Adrenal gland (tissue), 12 donors: ENCODE measurements around the gene HIRA. TPM values are rescaled to one million over a fixed set of nuclear protein-coding genes. Genes with fewer than 3 reads are reported as not detected.

Source experiments
- DNase-seq, 7 donors: peaks; one replicate each; pipeline ENCODE4 v3.0.0-alpha.2; 2019 to 2020
- H3K27ac ChIP-seq, 5 donors: fragments of 200-600 bp; sonication (generic) in 4 of 5; 1 replicate in 3 of 5; 2 replicates in 2 of 5; pipeline versions ENCODE4 v1.5.1 to v1.8.0; 2016 to 2020; ENCODE audit warnings: mild to moderate bottlenecking in 1 of 5
- H3K27me3 ChIP-seq: fragments of 200-600 bp; 2 replicates; pipeline ENCODE4 v1.8.0; 2021
- H3K36me3 ChIP-seq, 2 donors: fragments of 200-600 bp; replicated peaks in 1 of 2; 1 replicate in 1 of 2; 2 replicates in 1 of 2; pipeline versions ENCODE4 v1.5.1 to v1.8.0; 2018 to 2022
- H3K4me1 ChIP-seq, 2 donors: fragments of 200-600 bp; replicated peaks in 1 of 2; 1 replicate in 1 of 2; 2 replicates in 1 of 2; pipeline versions ENCODE4 v1.5.1 to v1.8.0; 2018 to 2021
- H3K4me3 ChIP-seq, 4 donors: fragments of 200-600 bp; sonication (generic) in 3 of 4; one replicate each; pipeline ENCODE4 v1.5.1; 2016 to 2018
- H3K9me3 ChIP-seq, 3 donors: fragments of 200-600 bp; sonication (generic) in 1 of 3; replicated peaks in 1 of 3; 1 replicate in 2 of 3; 2 replicates in 1 of 3; pipeline versions ENCODE4 v1.5.1 to v1.8.0; 2016 to 2021
- POLR2A ChIP-seq, 2 donors: fragments of 450-650 bp; IDR thresholded peaks; one replicate each; pipeline ENCODE4 v1.6.1; 2017; ENCODE audit warnings: antibody characterized with exemption in 2 of 2, mild to moderate bottlenecking in 2 of 2, moderate library complexity in 1 of 2
- WGBS, 4 donors: extraction: QIAGEN DNeasy Blood & Tissue Kit in 2 of 4; methylation state at CpG; one replicate each; pipeline versions ENCODE4 v1.1.5 to v1.1.7; 2013 to 2017; 5-methylcytosine and 5-hydroxymethylcytosine counted together
- intact Hi-C, 2 donors: fragments of 100-400 bp; cut with DNase I; formaldehyde crosslinking; loops; one replicate each; pipeline versions ENCODE4 v1.14.1 to v1.15.0; 2022 to 2023
- polyA plus RNA-seq, 3 donors: library from polyadenylated mRNA; stranded (reverse); fragments of 200-250 nt in 2 of 3; fragments of 350-450 nt in 1 of 3; fragmentation: Illumina TruSeq in 1 of 3; extraction: RNeasy Lipid Tissue Mini Kit (QIAGEN cat#74804) in 1 of 3; gene quantifications; one replicate each; pipeline ENCODE4 v1.2.3, GENCODE V29; 2013 to 2014
- total RNA-seq, 9 donors: library from RNA; depleted of rRNA in 4 of 9; stranded (reverse); fragments of >200 nt in 4 of 9; fragments of 120-200 nt in 1 of 9; fragmentation: NEBNext Ultra II Directional in 1 of 9; extraction: Animal tissue kit (Norgen Biotek cat#: 25700) in 1 of 9; gene quantifications; one replicate each; pipeline versions ENCODE4 v1.1.0 to v1.2.4, GENCODE V29; 2013 to 2023
- TF ChIP-seq, protein P1 (sequence below), 6 experiments: fragments of 450-650 bp in 4 of 6; fragments of 200-600 bp in 2 of 6; sonication (generic) in 1 of 6; IDR thresholded peaks; 1 replicate in 5 of 6; 2 replicates in 1 of 6; pipeline versions ENCODE4 v1.5.1 to v1.8.0; 2016 to 2021; ENCODE audit warnings: antibody characterized with exemption in 6 of 6, mild to moderate bottlenecking in 2 of 6, moderate library complexity in 1 of 6
- donor health status: healthy with polysubstance abuse.
- donor health status: Bipolar disorder and iron deficiency.
- donor health status: DM: yes; HTN: yes; CAD: no.
- donor health status: DM: no; HTN: no; CAD: no.
- donor health status: DM: no; HTN: no; CAD: no.
- donor health status: DM: yes; HTN: yes; CAD: no.

Gene HIRA
- total and polyA plus RNA-seq, 12 donors, result 8.4 to 47.8 (median 20.8) TPM

DNA sequence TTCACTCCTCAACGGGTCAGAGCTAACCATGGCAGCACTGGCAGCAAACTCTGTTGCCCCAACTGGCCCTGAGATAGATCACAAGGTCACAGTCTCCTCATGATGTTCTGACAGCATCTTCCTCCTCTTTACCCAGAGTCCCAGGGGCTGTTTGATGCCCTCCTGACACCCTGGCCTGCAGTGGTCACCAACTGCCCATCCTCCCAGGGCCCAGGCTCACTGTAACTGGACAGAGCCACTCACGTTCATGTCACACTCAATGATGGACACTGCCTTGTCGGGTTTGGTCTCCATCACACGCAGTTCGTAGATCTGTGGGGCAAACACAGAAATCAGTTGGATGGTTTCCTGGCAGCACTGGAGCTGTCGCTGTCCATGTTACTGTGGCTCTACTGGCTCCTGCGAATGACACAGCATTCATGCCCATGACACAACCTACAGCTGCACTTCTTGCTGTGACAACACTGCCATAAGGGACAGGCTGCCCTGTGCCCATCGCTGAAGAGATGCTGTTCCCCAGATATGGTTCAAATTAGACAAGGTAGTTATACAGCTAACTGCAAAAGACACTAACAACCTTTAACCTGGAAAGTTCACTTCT is 26.4 kb upstream of the HIRA start:
- TF ChIP-seq, protein P1, sequence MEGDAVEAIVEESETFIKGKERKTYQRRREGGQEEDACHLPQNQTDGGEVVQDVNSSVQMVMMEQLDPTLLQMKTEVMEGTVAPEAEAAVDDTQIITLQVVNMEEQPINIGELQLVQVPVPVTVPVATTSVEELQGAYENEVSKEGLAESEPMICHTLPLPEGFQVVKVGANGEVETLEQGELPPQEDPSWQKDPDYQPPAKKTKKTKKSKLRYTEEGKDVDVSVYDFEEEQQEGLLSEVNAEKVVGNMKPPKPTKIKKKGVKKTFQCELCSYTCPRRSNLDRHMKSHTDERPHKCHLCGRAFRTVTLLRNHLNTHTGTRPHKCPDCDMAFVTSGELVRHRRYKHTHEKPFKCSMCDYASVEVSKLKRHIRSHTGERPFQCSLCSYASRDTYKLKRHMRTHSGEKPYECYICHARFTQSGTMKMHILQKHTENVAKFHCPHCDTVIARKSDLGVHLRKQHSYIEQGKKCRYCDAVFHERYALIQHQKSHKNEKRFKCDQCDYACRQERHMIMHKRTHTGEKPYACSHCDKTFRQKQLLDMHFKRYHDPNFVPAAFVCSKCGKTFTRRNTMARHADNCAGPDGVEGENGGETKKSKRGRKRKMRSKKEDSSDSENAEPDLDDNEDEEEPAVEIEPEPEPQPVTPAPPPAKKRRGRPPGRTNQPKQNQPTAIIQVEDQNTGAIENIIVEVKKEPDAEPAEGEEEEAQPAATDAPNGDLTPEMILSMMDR (IDR thresholded peaks at IDR 0.05), result no peak
- no peak for TF ChIP-seq POLR2A (IDR thresholded peaks at IDR 0.05)
- no peak for DNase-seq
- Histone ChIP-seq H3K27ac (no peak overlapping the region), H3K4me1 (no peaks in the 10 kb centered on the region), H3K9me3 (no peaks in the 10 kb centered on the region), H3K4me3 (no peak overlapping the region), H3K36me3 (peaks cover 0 to 77% of the 10 kb centered on the region in 2 donors), H3K27me3 (no peaks in the 10 kb centered on the region)
- WGBS, 4 donors, result 84 to 98% (median 93%) methylated on average over 6 to 8 of the region's 8 CpGs
- intact Hi-C loops, result no loop called here

DNA sequence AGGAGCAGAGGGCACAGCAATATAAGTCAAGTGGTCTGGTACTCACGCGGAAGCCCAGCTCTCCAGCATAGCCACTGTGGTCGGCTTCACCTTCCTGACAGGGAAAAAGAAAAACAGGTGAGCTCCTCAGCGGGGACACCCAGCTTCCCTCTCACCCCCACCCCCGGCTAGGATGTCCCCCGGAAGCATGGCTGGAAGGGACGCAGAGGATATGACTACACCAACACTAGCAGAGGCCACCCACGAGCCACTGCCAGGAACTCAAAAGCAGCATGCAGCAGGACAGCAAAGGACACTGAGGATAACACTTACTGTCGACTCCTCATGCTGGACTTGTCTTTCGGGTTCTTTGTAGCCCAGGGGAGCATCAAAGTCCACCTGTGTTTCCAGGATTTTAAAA is 25.0 kb upstream of the HIRA start:
- Histone ChIP-seq H3K9me3 (no peaks in the 10 kb centered on the region), H3K36me3 (peaks cover 0 to 79% of the 10 kb centered on the region in 2 donors), H3K4me1 (no peaks in the 10 kb centered on the region), H3K4me3 (no peak overlapping the region), H3K27me3 (no peaks in the 10 kb centered on the region), H3K27ac (no peak overlapping the region)
- DNase-seq, result no peak
- TF ChIP-seq, protein P1 (IDR thresholded peaks at IDR 0.05), result no peak
- no peak for TF ChIP-seq POLR2A (IDR thresholded peaks at IDR 0.05)
- intact Hi-C loops, result no loop called here
- WGBS, 4 donors, result 93 to 97% (median 95%) methylated on average over 9 to 10 of the region's 10 CpGs

DNA sequence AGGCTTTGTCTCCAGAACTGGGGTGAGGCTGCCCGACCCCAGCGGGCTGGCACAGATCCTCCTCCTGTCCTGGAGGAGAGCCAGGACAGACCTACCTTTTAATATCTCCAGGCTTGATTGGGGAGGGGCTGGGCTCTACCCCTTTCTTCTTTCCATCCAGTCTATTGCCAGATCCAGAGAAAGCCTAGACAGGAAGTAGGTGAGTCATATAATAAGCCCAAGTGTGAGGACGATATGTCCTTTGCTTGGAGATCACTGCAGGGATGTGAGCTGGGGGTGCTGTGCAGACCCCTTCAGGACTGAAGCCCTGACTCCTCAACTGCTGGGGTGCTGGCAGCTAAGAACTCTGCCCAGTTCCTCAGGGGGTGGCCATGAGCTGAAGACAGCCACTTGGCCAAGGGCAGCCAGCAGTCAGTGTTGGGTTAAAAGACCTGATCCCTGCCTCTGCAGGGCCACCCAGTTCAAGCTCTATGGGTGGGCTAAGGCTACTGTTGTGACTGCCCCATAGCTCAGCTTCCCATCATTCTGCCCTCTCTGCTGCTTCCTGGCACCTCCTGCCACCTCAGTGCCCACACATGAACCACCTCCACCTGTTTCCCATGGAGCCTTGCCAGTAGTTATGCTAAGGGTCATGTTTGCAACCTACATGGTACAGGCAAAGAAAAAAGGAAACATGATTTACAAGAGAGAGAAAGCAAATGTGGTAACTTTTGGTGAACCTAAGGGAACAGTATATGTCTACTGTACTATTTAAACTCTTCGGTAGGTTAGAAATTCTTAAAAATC is 24.2 kb upstream of the HIRA start:
- intact Hi-C loops, result no loop called here
- Histone ChIP-seq H3K9me3 (no peaks in the 10 kb centered on the region), H3K36me3 (peaks cover 0 to 79% of the 10 kb centered on the region in 2 donors), H3K27me3 (no peaks in the 10 kb centered on the region), H3K27ac (no peak overlapping the region), H3K4me1 (no peaks in the 10 kb centered on the region), H3K4me3 (no peak overlapping the region)
- no peak for DNase-seq
- TF ChIP-seq, protein P1 (IDR thresholded peaks at IDR 0.05), result no peak
- no peak for TF ChIP-seq POLR2A (IDR thresholded peaks at IDR 0.05)
- 55 to 82% (median 75%) methylated on average over 4 of the region's 4 CpGs for WGBS, 4 donors

DNA sequence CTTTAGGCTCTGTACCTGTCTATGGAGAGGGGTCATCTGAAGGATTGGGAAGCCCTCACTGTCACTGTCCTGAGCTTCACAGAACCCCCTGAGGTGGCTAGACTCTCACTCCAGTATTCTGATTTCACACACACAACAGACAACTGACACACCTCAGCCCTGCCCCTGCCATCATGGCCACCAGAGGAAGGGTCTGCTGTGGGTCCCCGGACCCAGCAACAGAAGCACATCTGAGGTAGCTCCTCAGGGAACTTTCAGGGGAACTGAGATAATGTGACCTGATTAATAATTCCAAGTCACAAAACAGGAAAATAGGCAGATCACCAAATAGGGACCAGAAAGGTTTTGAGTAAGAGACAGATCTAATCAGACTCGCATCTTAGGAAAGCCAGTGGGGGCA is 23.5 kb upstream of the HIRA start:
- DNase-seq, result no peak
- Histone ChIP-seq H3K27ac (no peak overlapping the region), H3K27me3 (no peaks in the 10 kb centered on the region), H3K4me1 (no peaks in the 10 kb centered on the region), H3K4me3 (no peak overlapping the region), H3K36me3 (peaks cover 0 to 80% of the 10 kb centered on the region in 2 donors), H3K9me3 (no peaks in the 10 kb centered on the region)
- intact Hi-C loops, result no loop called here
- TF ChIP-seq, protein P1 (IDR thresholded peaks at IDR 0.05), result no peak
- TF ChIP-seq POLR2A (IDR thresholded peaks at IDR 0.05), result no peak
- 92 to 100% (median 97%) methylated on average over 2 of the region's 2 CpGs for WGBS, 4 donors
